Brain microvascular endothelial cell (primary cell): ENCODE results near the gene CLDN7.

Experiments used
- DNase-seq: peaks from one replicate; pipeline ENCODE4 v3.0.0-alpha.2; 2020
- H3K27ac ChIP-seq: fragments of 250-450 bp; sonication (Bioruptor Pico); 2 replicates; pipeline ENCODE4 v1.5.1; 2020; ENCODE audit warnings: mild to moderate bottlenecking, moderate library complexity
- H3K27me3 ChIP-seq: fragments of 250-450 bp; sonication (Bioruptor Pico); replicated peaks from 2 replicates; pipeline ENCODE4 v1.5.1; 2020; ENCODE audit warnings: mild to moderate bottlenecking
- H3K36me3 ChIP-seq: fragments of 250-450 bp; sonication (Bioruptor Pico); replicated peaks from 2 replicates; pipeline ENCODE4 v1.5.1; 2020; ENCODE audit warnings: mild to moderate bottlenecking
- H3K4me3 ChIP-seq: 2 replicates; pipeline ENCODE4 v1.5.1; 2011; ENCODE audit warnings: low read depth, mild to moderate bottlenecking, control low read depth, low read length, moderate library complexity
- CTCF ChIP-seq: IDR thresholded peaks from 2 replicates; pipeline ENCODE4 v1.5.1; 2011; ENCODE audit warnings: low read depth, mild to moderate bottlenecking, moderate library complexity, low read length, control low read depth, inconsistent platforms; ENCODE audit errors: missing control alignments
- in situ Hi-C: cut with HindIII; loops from 2 replicates; pipeline ENCODE4 v1.10.0; 2017; ENCODE audit warnings: low sequenced_read_pairs, low pct_ligation_motif_present

Gene CLDN7

DNA sequence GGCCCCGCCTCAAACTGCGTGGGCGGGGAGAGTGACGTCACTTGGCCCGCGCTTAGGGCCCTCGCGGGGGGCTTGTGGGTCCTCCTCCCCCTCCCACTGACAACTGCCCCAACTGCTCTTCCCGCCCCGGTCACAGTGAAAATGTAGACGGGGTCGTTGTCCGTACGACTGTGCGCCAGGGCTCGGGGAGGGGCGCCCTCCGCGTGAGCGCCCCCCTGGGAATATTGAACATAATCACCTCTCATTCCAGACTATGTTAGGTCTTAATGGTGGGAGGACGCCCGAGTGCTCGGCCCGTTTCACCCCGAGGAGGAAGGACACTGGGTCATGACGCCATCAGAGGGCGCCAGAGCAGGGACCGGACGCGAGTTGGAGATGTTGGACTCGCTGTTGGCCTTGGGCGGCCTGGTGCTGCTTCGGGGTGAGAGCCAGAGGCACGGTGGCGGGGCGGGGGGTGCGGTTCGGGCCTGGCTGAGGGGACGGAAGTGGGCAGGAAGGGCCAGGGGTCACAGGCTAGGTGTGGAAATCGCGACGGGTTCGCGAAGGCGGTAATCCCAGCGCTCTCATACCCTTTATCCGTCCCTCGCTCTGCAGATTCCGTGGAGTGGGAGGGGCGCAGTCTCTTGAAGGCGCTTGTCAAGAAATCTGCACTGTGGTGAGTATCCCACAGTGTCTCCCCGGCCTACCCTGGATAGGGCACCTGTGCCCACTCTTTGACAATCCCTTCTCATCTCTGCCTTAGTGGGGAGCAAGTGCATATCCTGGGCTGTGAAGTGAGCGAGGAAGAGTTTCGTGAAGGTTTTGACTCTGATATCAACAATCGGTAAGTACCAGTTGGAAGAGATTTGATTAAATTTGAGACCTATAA lies 9.9 kb downstream of the CLDN7 start, which contains the start of gene ELP5:
TSS of gene ELP5 (plus strand) at position 40 of the 868 bp plus-strand sequence. CDS start at position 376, 336 bp downstream.
- Histone ChIP-seq H3K36me3 (peaks cover 26% of the 10 kb centered on the region), H3K27me3 (no peaks in the 10 kb centered on the region), H3K27ac (peak within 1 kb of the TSS; percentile 99), H3K4me3 (peak within 1 kb of the TSS; percentile 94)
- DNase-seq, result peak; percentile 94
- no peak for TF ChIP-seq CTCF
- in situ Hi-C loops, result no loop called here

- H3K4me3 ChIP-seq, result peak within 1 kb of the TSS; percentile 94
- H3K27ac ChIP-seq, result peak within 1 kb of the TSS; percentile 99
- in situ Hi-C loops, result no loop called here
- H3K27me3 ChIP-seq, result no peaks in the 10 kb centered on the region
- TF ChIP-seq CTCF, result no peak
- peak; percentile 99 for DNase-seq
- peaks cover 23% of the 10 kb centered on the region for H3K36me3 ChIP-seq
Measured at GRCh38 chr17:7251661-7252175, 10.6 kb downstream of the CLDN7 start, which contains the start of gene CTDNEP1. TSS of gene CTDNEP1 (minus strand) at chr17:7251734. CDS start at chr17:7251296, 438 bp downstream.

DNA sequence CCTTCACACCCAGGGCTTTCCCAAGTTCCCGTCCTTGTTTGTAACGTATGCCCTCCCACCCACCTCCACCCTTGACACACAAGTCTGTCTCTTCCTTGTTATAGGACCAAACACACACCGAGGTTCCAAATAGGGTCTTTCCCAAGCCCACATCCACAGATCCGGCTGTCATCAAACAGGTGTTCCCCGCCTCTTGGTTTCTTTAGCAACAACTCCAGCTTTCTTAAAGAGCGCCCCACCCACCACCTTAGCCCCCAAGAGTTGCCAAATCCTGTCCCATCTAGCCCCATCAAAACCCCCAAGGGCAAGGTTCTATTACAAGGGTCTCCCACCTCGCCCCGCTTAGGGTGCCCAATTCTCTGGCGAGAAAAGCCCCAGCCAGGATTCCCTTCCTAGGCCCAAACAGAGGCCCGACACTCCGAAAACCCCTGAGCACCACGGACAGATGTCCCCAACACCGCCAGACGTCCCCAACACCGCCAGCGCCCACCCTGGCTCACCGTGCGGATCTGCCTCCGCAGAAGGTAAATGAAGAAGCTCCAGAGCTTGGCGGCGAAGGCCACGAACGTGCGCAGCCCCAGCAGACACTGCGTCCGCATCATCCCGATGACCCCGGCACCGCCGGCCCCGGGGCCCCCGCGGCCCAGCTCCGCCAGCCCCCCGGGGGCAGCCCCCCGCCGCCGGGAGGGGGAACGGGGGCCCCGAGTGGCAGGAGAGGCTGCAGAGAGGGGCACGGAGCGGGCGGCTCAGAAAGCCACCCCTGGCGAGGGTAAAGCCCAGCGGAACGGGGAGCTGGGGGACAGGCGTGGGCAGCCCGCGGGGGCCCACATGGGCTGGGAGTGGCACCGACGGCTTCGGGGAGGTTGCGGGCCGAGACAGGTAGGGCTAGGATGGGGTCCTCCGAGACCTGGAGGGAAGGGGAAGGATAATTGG lies 11.3 kb downstream of the CLDN7 start:
- peaks cover 27% of the 10 kb centered on the region for H3K36me3 ChIP-seq
- H3K27me3 ChIP-seq, result no peaks in the 10 kb centered on the region
- peak overlapping the region; percentile 81 for H3K4me3 ChIP-seq
- H3K27ac ChIP-seq, result peak overlapping the region; percentile 99
- TF ChIP-seq CTCF, result no peak
- no peak for DNase-seq
- in situ Hi-C loops, result no loop called here

- Histone ChIP-seq H3K4me3 (peak overlapping the region; percentile 81), H3K36me3 (peaks cover 25% of the 10 kb centered on the region), H3K27me3 (no peaks in the 10 kb centered on the region), H3K27ac (no peak overlapping the region)
- in situ Hi-C loops, result no loop called here
- DNase-seq, result no peak
- TF ChIP-seq CTCF, result no peak
Measured at GRCh38 chr17:7249830-7250229, 12.4 kb downstream of the CLDN7 start.

GRCh38 chr17:7249214-7249613 lies 13.1 kb downstream of the CLDN7 start:
- no peak for DNase-seq
- Histone ChIP-seq H3K4me3 (no peak overlapping the region), H3K27ac (no peak overlapping the region), H3K36me3 (peaks cover 26% of the 10 kb centered on the region), H3K27me3 (no peaks in the 10 kb centered on the region)
- in situ Hi-C loops, result no loop called here
- TF ChIP-seq CTCF, result no peak
